GM18907 (cell line): Measurements from ENCODE around the gene RIPOR1.

Experiments
- ATAC-seq: cut with Tn5 transposase; IDR thresholded peaks from one replicate; pipeline ENCODE4 v1.9.1; 2021; ENCODE audit warnings: mild to moderate bottlenecking, moderate library complexity; ENCODE audit not compliant: unreplicated experiment

The RIPOR1 gene

DNA sequence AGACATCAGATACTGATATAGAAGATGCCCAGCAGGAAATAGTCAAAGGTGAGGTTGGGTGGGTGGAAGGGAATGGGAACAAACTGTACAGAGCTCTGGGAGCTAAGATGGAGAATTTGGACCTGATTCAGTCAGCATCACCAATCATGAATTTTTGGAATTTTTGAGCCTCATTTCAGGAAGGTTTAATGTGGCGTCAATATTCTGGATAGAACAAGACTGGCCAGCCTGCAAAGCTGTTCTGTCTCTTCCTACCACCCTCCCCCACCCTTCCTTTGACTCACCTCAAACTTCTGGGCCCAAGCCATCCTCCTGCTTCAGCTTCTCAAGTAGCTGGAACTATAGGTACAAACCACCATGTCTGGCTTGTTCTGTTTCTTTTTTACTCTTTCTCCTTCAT, 66.3 kb downstream of the RIPOR1 start:
- no peak for ATAC-seq
